WI38 (cell line): ENCODE measurements around the gene SLC39A5.
A peak's percentile ranks its signal among the peaks of the same experiment; 100 is the strongest.

ENCODE experiments used
- H3K4me3 ChIP-seq: 2 replicates; pipeline ENCODE4 v1.5.1; 2011; ENCODE audit warnings: low read depth, mild to moderate bottlenecking, control low read depth, low read length
- CTCF ChIP-seq: IDR thresholded peaks from 2 replicates; pipeline ENCODE4 v1.5.1; 2012; ENCODE audit warnings: low read depth, mild to moderate bottlenecking, control low read depth, low read length

The SLC39A5 gene

DNA sequence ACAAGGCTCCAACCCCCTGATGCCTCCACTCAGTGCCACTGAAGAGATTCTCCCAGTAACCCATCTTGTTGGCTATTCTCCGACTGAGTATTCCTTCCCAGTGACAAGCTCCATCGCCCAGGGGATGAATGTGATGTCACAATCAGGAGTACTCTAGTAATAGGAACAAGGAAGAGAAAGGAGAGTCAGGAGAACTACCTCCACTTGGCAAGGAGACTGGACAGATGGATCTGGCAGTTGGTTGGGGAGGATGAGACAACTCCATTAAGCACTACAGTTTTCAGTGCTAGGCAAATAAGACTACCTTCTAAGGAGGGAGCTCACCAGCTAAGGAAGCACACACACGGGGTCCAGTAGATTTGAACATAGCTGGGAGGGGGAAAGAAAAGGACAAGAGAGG lies 13.4 kb upstream of the SLC39A5 start:
- TF ChIP-seq CTCF: no peak

GRCh38 chr12:56219840-56220239 lies 10.0 kb upstream of the SLC39A5 start:
- H3K4me3 ChIP-seq: peak overlapping the region; percentile 92

More for the DNA sequence above, 13.4 kb upstream of the SLC39A5 start:
- H3K4me3 ChIP-seq: no peak overlapping the region

GRCh38 chr12:56220611-56221231 lies 9.1 kb upstream of the SLC39A5 start:
- no peak for TF ChIP-seq CTCF
- peak overlapping the region; percentile 92 for H3K4me3 ChIP-seq

More at GRCh38 chr12:56219840-56220239, 10.0 kb upstream of the SLC39A5 start:
- no peak for TF ChIP-seq CTCF

- peak overlapping the region; percentile 92 for H3K4me3 ChIP-seq
- no peak for TF ChIP-seq CTCF
These were observed 8.6 kb upstream of the SLC39A5 start for GRCh38 chr12:56221232-56221756.

GRCh38 chr12:56221757-56222530 lies 7.9 kb upstream of the SLC39A5 start, which contains the start of gene RNF41:
TSS of gene RNF41 (minus strand) at chr12:56221922. CDS start at chr12:56214047, 7,875 bp downstream.
- no peak for TF ChIP-seq CTCF
- H3K4me3 ChIP-seq: peak within 1 kb of the TSS; percentile 92

DNA sequence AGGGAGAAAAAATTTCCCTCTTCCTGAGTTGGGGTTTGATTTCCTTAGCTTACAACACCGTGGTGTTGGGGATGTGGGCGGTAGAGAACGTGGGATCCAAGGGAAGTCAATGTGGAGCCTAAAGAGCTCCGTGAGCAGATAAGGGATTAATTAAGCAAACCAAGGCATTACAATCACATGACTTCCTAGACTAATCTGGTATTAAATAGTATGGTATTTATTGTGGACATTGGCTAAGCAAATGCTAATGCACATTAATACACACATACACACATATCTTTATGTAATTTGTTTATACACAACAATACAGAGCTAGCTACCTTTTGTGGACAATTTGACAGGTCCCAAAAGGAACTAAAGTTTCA lies 7.3 kb upstream of the SLC39A5 start:
- TF ChIP-seq CTCF: no peak
- H3K4me3 ChIP-seq: peak overlapping the region; percentile 92

DNA sequence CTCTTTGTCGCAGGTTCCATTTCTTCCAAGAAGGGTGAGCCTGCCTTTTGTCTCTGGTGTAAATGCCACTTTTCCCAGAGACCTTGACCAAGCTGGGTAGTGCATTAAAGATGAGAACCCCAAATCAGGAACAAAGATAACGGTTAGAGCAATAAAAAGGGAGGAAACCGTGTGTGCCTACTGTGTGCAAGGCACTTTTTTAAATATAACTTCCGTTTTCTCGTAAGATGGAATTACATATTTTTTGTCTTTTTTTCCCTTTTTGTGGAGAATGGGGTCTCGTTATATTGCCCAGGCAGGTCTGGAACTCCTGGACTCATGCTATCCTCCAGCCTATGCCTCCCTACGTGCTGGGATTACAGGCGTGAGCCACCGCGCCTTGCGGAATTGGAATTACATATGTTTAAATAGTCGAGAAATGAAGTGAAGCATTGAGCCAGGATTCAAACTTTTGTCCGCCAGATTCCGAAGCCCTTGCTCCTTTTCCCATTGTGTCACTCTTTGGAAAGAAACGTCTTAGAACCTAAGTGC lies 6.2 kb upstream of the SLC39A5 start:
- TF ChIP-seq CTCF: no peak
- peak overlapping the region; percentile 37 for H3K4me3 ChIP-seq
